Activated naive CD8-positive, alpha-beta T cell (primary cell): ENCODE data around the gene TCEA3.

Source experiments
- H3K27ac Mint-ChIP-seq: one replicate; pipeline ENCODE4 v1.8.0; 2021; ENCODE audit warnings: mixed read lengths
- H3K27me3 Mint-ChIP-seq: one replicate; pipeline ENCODE4 v1.8.0; 2021; ENCODE audit warnings: mixed read lengths
- H3K36me3 Mint-ChIP-seq: one replicate; pipeline ENCODE4 v1.8.0; 2021; ENCODE audit warnings: mixed read lengths
- H3K4me1 Mint-ChIP-seq: one replicate; pipeline ENCODE4 v1.8.0; 2021; ENCODE audit warnings: low read depth, mixed read lengths
- H3K4me3 Mint-ChIP-seq: one replicate; pipeline ENCODE4 v1.8.0; 2021; ENCODE audit warnings: mild to moderate bottlenecking, mixed read lengths
- H3K9me3 Mint-ChIP-seq: one replicate; pipeline ENCODE4 v1.8.0; 2021; ENCODE audit warnings: low read depth, mixed read lengths

The TCEA3 gene

GRCh38 chr1:23397908-23398307 is 26.6 kb downstream of the TCEA3 start:
- Mint-ChIP-seq H3K4me3 (no peak overlapping the region), H3K9me3 (no peaks in the 10 kb centered on the region), H3K27ac (no peak overlapping the region), H3K27me3 (no peaks in the 10 kb centered on the region), H3K36me3 (peaks cover 2% of the 10 kb centered on the region), H3K4me1 (no peaks in the 10 kb centered on the region)

- Mint-ChIP-seq H3K4me3 (no peak overlapping the region), H3K9me3 (no peaks in the 10 kb centered on the region), H3K27ac (no peak overlapping the region), H3K4me1 (no peaks in the 10 kb centered on the region), H3K36me3 (peaks cover 2% of the 10 kb centered on the region), H3K27me3 (no peaks in the 10 kb centered on the region)
These were observed 28.2 kb downstream of the TCEA3 start for GRCh38 chr1:23396380-23396779.

- H3K4me1 Mint-ChIP-seq = no peaks in the 10 kb centered on the region
These were observed 28.7 kb downstream of the TCEA3 start for GRCh38 chr1:23395849-23396248.

GRCh38 chr1:23395154-23395724 is 29.3 kb downstream of the TCEA3 start:
- Mint-ChIP-seq H3K27ac (no peak overlapping the region), H3K4me3 (no peak overlapping the region), H3K36me3 (peaks cover 2% of the 10 kb centered on the region), H3K9me3 (no peaks in the 10 kb centered on the region), H3K4me1 (no peaks in the 10 kb centered on the region), H3K27me3 (no peaks in the 10 kb centered on the region)

More at GRCh38 chr1:23395849-23396248, 28.7 kb downstream of the TCEA3 start:
- no peaks in the 10 kb centered on the region for H3K27me3 Mint-ChIP-seq
- H3K36me3 Mint-ChIP-seq = peaks cover 2% of the 10 kb centered on the region
- no peak overlapping the region for H3K4me3 Mint-ChIP-seq
- no peak overlapping the region for H3K27ac Mint-ChIP-seq
- H3K9me3 Mint-ChIP-seq = no peaks in the 10 kb centered on the region

- H3K27ac Mint-ChIP-seq = no peak overlapping the region
- H3K4me3 Mint-ChIP-seq = no peak overlapping the region
- H3K9me3 Mint-ChIP-seq = no peaks in the 10 kb centered on the region
- H3K27me3 Mint-ChIP-seq = no peaks in the 10 kb centered on the region
- H3K4me1 Mint-ChIP-seq = no peaks in the 10 kb centered on the region
- H3K36me3 Mint-ChIP-seq = peaks cover 2% of the 10 kb centered on the region
These were observed 29.9 kb downstream of the TCEA3 start for GRCh38 chr1:23394684-23395083.

GRCh38 chr1:23394181-23394580 is 30.4 kb downstream of the TCEA3 start:
- H3K4me1 Mint-ChIP-seq = no peaks in the 10 kb centered on the region
- no peak overlapping the region for H3K4me3 Mint-ChIP-seq
- H3K36me3 Mint-ChIP-seq = peaks cover 2% of the 10 kb centered on the region
- H3K27me3 Mint-ChIP-seq = no peaks in the 10 kb centered on the region
- H3K27ac Mint-ChIP-seq = no peak overlapping the region
- H3K9me3 Mint-ChIP-seq = no peaks in the 10 kb centered on the region

GRCh38 chr1:23393706-23394105 is 30.8 kb downstream of the TCEA3 start:
- peaks cover 2% of the 10 kb centered on the region for H3K36me3 Mint-ChIP-seq

GRCh38 chr1:23392125-23392855 is 32.3 kb downstream of the TCEA3 start:
- no peaks in the 10 kb centered on the region for H3K4me1 Mint-ChIP-seq
- H3K27ac Mint-ChIP-seq = no peak overlapping the region
- no peaks in the 10 kb centered on the region for H3K9me3 Mint-ChIP-seq
- H3K4me3 Mint-ChIP-seq = no peak overlapping the region
- H3K27me3 Mint-ChIP-seq = no peaks in the 10 kb centered on the region
- peaks cover 2% of the 10 kb centered on the region for H3K36me3 Mint-ChIP-seq

More at GRCh38 chr1:23393706-23394105, 30.8 kb downstream of the TCEA3 start:
- no peaks in the 10 kb centered on the region for H3K4me1 Mint-ChIP-seq
- H3K27me3 Mint-ChIP-seq = no peaks in the 10 kb centered on the region
- H3K4me3 Mint-ChIP-seq = no peak overlapping the region
- no peaks in the 10 kb centered on the region for H3K9me3 Mint-ChIP-seq
- H3K27ac Mint-ChIP-seq = no peak overlapping the region

GRCh38 chr1:23389837-23390321 is 34.7 kb downstream of the TCEA3 start:
- Mint-ChIP-seq H3K4me3 (no peak overlapping the region), H3K9me3 (no peaks in the 10 kb centered on the region), H3K27ac (no peak overlapping the region), H3K36me3 (peaks cover 2% of the 10 kb centered on the region), H3K4me1 (no peaks in the 10 kb centered on the region), H3K27me3 (no peaks in the 10 kb centered on the region)

- Mint-ChIP-seq H3K36me3 (no peaks in the 10 kb centered on the region), H3K4me1 (no peaks in the 10 kb centered on the region), H3K27ac (no peak overlapping the region), H3K27me3 (no peaks in the 10 kb centered on the region), H3K4me3 (no peak overlapping the region), H3K9me3 (no peaks in the 10 kb centered on the region)
These were observed 37.1 kb downstream of the TCEA3 start for GRCh38 chr1:23387494-23387893.

- Mint-ChIP-seq H3K27ac (no peak overlapping the region), H3K4me3 (no peak overlapping the region), H3K9me3 (no peaks in the 10 kb centered on the region), H3K4me1 (no peaks in the 10 kb centered on the region), H3K27me3 (no peaks in the 10 kb centered on the region), H3K36me3 (no peaks in the 10 kb centered on the region)
These were observed 39.4 kb downstream of the TCEA3 start for GRCh38 chr1:23385119-23385621.

GRCh38 chr1:23384312-23385058 is 40.1 kb downstream of the TCEA3 start:
- no peak overlapping the region for H3K27ac Mint-ChIP-seq
- no peaks in the 10 kb centered on the region for H3K4me1 Mint-ChIP-seq
- no peaks in the 10 kb centered on the region for H3K9me3 Mint-ChIP-seq
- no peak overlapping the region for H3K4me3 Mint-ChIP-seq
- H3K27me3 Mint-ChIP-seq = no peaks in the 10 kb centered on the region
- H3K36me3 Mint-ChIP-seq = no peaks in the 10 kb centered on the region

GRCh38 chr1:23383577-23384311 is 40.8 kb downstream of the TCEA3 start:
- H3K27ac Mint-ChIP-seq = no peak overlapping the region
- H3K4me3 Mint-ChIP-seq = no peak overlapping the region
- no peaks in the 10 kb centered on the region for H3K9me3 Mint-ChIP-seq
- H3K36me3 Mint-ChIP-seq = no peaks in the 10 kb centered on the region
- H3K4me1 Mint-ChIP-seq = no peaks in the 10 kb centered on the region
- H3K27me3 Mint-ChIP-seq = no peaks in the 10 kb centered on the region

- no peaks in the 10 kb centered on the region for H3K4me1 Mint-ChIP-seq
- no peaks in the 10 kb centered on the region for H3K36me3 Mint-ChIP-seq
- no peaks in the 10 kb centered on the region for H3K9me3 Mint-ChIP-seq
- H3K4me3 Mint-ChIP-seq = no peak overlapping the region
- no peaks in the 10 kb centered on the region for H3K27me3 Mint-ChIP-seq
- peak overlapping the region; percentile 43 for H3K27ac Mint-ChIP-seq
These were observed 43.2 kb downstream of the TCEA3 start for GRCh38 chr1:23381233-23381885.
